Cardiac fibroblast (primary cell): ENCODE data around the gene SLC4A8.
"Not testable (repeated sequence)": the region's sequence is repeated elsewhere in the genome, so short reads cannot be mapped to it uniquely, and the experiment has no call there.

Source experiments
- DNase-seq, 2 donors: peaks; one replicate each; pipeline versions ENCODE4 v3.0.0 to v3.0.0-alpha.2; 2010; ENCODE audit warnings: low read depth in 2 of 2
- H3K4me3 ChIP-seq, 2 donors: replicated peaks in 1 of 2; 1 replicate in 1 of 2; 2 replicates in 1 of 2; pipeline ENCODE4 v1.5.1; 2011; ENCODE audit warnings: low read depth in 2 of 2, low read length in 2 of 2, mild to moderate bottlenecking in 2 of 2, moderate library complexity in 1 of 2
- CTCF ChIP-seq: IDR thresholded peaks from one replicate; pipeline ENCODE4 v1.5.1; 2011; ENCODE audit warnings: low read depth, mild to moderate bottlenecking, low read length, inconsistent platforms

Gene SLC4A8

DNA sequence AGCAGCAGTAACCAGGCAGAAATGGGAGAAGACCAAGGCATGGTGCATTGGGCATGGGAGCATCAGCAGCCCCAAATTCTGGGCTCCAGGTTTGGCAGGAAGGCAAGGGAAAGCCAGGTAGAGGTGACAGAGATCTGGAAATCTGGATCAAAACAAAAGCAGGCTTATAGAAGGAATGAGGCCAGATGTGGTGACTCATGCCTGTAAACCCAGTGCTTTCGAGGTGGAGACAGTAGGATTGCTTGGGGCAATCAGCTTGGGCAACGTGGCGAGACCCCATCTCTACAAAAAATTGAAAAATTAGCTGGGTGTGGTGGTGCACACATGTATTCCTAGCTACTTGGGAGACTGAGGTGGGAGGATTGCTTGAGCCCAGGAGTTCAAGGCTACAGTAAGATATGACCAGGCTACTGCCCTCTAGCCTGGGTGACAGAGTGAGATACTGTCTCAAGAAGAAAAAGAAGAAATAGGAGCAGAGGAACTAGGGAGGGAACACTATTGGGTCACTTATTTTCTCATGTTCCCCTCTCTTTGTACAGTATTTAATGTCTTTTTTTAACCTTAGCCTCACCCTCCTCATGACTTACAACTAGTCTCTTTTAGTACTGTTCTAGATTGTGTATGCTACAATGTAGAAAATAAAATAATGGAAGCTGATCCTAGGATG lies 25.1 kb downstream of the SLC4A8 start:
- H3K4me3 ChIP-seq: no peak overlapping the region
- no peak for TF ChIP-seq CTCF
- DNase-seq: no peak

GRCh38 chr12:51450333-51450732 lies 25.7 kb downstream of the SLC4A8 start:
- H3K4me3 ChIP-seq: no peak overlapping the region
- DNase-seq: no peak
- no peak for TF ChIP-seq CTCF

GRCh38 chr12:51450806-51451205 lies 26.2 kb downstream of the SLC4A8 start:
- no peak for DNase-seq
- TF ChIP-seq CTCF: no peak

DNA sequence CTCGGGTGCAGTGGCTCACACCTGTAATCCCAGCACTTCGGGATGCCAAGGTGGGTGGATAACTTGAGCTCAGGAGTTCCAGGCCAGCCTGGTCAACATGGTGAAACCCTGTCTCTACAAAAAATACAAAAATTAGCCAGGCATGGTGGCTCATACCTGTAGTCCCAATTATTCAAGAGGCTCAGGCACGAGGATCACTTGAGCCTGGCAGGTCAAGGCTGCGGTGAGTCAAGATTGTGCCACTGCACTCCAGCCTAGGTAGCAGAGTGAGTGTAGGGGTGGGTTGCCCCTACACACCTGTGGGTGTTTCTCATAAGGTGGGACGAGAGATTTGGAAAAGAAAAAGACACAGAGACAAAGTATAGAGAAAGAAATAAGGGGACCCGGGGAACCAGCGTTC lies 29.4 kb downstream of the SLC4A8 start:
- DNase-seq, H3K4me3 ChIP-seq: not testable (repeated sequence)

More at GRCh38 chr12:51450806-51451205, 26.2 kb downstream of the SLC4A8 start:
- no peak overlapping the region for H3K4me3 ChIP-seq

DNA sequence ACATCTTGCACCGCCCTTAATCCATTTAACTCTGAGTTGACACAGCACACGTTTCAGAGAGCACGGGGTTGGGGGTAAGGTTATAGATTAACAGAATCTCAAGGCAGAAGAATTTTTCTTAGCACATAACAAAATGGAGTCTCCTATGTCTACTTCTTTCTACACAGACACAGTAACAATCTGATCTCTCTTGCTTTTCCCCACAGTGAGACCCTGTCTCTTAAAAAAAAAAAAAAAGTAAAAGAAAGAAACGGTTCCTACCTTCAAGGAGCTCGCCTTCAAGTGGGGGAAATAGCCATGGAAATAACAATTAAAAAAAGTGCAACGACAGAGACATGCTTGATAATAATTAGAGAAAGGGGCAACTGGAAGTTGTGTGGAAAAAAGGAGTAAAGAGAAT lies 30.4 kb downstream of the SLC4A8 start:
- DNase-seq, H3K4me3 ChIP-seq: not testable (repeated sequence)

DNA sequence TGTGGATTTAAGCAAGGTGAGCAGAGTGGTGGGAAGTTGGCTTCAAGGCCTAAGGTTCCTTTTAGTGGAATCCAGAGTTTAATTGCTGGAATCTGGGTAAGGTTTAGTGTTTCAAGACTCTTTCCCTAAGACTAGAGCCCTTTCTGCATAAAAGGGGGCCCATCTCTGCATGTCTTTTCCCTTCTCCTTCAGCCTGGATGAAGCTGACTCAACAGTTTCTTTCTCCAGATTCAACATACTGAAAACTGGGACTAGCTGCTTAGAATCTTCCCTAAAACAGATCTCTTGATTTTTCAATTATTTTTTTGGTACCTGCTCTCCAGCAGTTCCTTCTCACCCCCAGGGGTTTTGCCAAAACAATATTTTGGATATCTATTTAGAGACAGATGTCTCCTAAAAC lies 34.0 kb downstream of the SLC4A8 start:
- H3K4me3 ChIP-seq: no peak overlapping the region
- DNase-seq: no peak
- no peak for TF ChIP-seq CTCF

GRCh38 chr12:51460519-51460918 lies 35.9 kb downstream of the SLC4A8 start:
- TF ChIP-seq CTCF: no peak
- no peak overlapping the region for H3K4me3 ChIP-seq
- DNase-seq: no peak

DNA sequence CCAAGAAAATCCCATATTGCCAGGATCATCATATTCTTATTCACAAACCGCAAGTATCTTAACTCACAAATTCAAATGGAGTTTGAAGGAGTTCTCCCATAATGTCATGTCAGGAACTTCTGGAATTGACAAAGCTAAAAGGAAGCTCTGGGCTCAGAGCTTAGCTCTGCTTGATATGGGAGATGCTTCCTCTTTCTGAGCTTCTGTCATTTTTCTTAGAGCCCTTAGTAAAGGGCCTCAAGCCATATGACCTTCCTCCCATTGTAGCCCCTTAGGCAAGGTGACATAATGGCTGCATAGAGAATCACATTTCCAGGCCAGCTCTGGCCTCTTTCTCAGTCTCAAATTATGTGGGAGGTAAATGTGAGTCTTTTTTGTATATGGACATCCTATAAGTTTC lies 40.9 kb downstream of the SLC4A8 start:
- DNase-seq: no peak
- no peak overlapping the region for H3K4me3 ChIP-seq
- TF ChIP-seq CTCF: no peak
